ENCODE results near the gene GRM7. TPM values are rescaled to one million over a fixed set of nuclear protein-coding genes. Genes with fewer than 3 reads are reported as not detected.

GRM7 gene
- total and polyA plus RNA-seq, 2 experiments from 2014 or later = 0.40 TPM; not detected in 1

GRCh38 chr3:7062714-7063113 lies 201.8 kb downstream of the GRM7 start:
- TF ChIP-seq EZH2 (IDR thresholded peaks at IDR 0.05; ENCODE audit: low read depth, unreplicated experiment) (no peak), JUNB (IDR thresholded peaks at IDR 0.05; ENCODE audit: unreplicated experiment) (no peak), EZH2phosphoT487 (IDR thresholded peaks at IDR 0.05; ENCODE audit: unreplicated experiment) (no peak), POLR2AphosphoS5 (IDR thresholded peaks at IDR 0.05; ENCODE audit: low read depth) (no peak), ZNF331 (CRISPR knock-in tag; IDR thresholded peaks at IDR 0.05; ENCODE audit: low read depth) (no peak), ETS1 (IDR thresholded peaks at IDR 0.05) (no peak), STAT1 (IDR thresholded peaks at IDR 0.05; ENCODE audit: unreplicated experiment) (no peak), CREB1 (CRISPR knock-in tag; IDR thresholded peaks at IDR 0.05; ENCODE audit: low read depth) (no peak), REST (IDR thresholded peaks at IDR 0.05; ENCODE audit: unreplicated experiment) (no peak), ZNF114 (CRISPR knock-in tag; IDR thresholded peaks at IDR 0.05) (no peak), ZNF462 (CRISPR knock-in tag; IDR thresholded peaks at IDR 0.05) (no peak), CTCF (conservative IDR thresholded peaks at IDR 0.05; ENCODE audit: low read depth in 2 of 2) (no peak), NANOG (IDR thresholded peaks at IDR 0.05; ENCODE audit: borderline replicate concordance) (no peak)
- H3K27ac ChIP-seq (ENCODE audit: low read depth) = no peak overlapping the region
- DNase-seq (ENCODE audit: low spot score) (no peak), ATAC-seq (no peak)
- peaks cover 3% of the 10 kb centered on the region; the same call in 2 of the 3 replicates for H3K36me3 Mint-ChIP-seq (ENCODE audit: low read depth)
- H3K4me1 ChIP-seq (ENCODE audit: insufficient read depth) = no peaks in the 10 kb centered on the region
- H3K4me2 ChIP-seq = no peak overlapping the region
- no peak overlapping the region for H3K4me3 ChIP-seq
- no peak overlapping the region for H3K27ac Mint-ChIP-seq
- peaks cover 85% of the 10 kb centered on the region for H3K9me3 Mint-ChIP-seq
- H3K4me3 Mint-ChIP-seq = no peak overlapping the region
- H3K4me1 Mint-ChIP-seq = no peaks in the 10 kb centered on the region; the same call in 2 of the 3 replicates
- H3F3A ChIP-seq (replicated peaks; ENCODE audit: low read depth) = no peaks in the 10 kb centered on the region
- H3K27me3 ChIP-seq (ENCODE audit: insufficient read depth) = no peaks in the 10 kb centered on the region
- no peaks in the 10 kb centered on the region for H3K9me2 ChIP-seq (ENCODE audit: insufficient read depth)
- no peaks in the 10 kb centered on the region for H3K79me2 ChIP-seq (replicated peaks; ENCODE audit: insufficient read depth)
- H3K36me3 ChIP-seq (ENCODE audit: insufficient read depth) = no peaks in the 10 kb centered on the region
- no peak overlapping the region for H2AFZ ChIP-seq
- H4K20me1 ChIP-seq (replicated peaks; ENCODE audit: insufficient read depth) = no peaks in the 10 kb centered on the region
- peaks cover 3% of the 10 kb centered on the region for H3K27me3 Mint-ChIP-seq (ENCODE audit: insufficient read depth, low read depth, poor library complexity)
